Adrenal gland (tissue), 12 donors: ENCODE data around the gene UROC1. TPM values are rescaled to one million over a fixed set of nuclear protein-coding genes. Genes with fewer than 3 reads are reported as not detected.

Experiments used
- DNase-seq, 7 donors: peaks; one replicate each; pipeline ENCODE4 v3.0.0-alpha.2; 2019 to 2020
- H3K27ac ChIP-seq, 5 donors: fragments of 200-600 bp; sonication (generic) in 4 of 5; 1 replicate in 3 of 5; 2 replicates in 2 of 5; pipeline versions ENCODE4 v1.5.1 to v1.8.0; 2016 to 2020; ENCODE audit warnings: mild to moderate bottlenecking in 1 of 5
- H3K27me3 ChIP-seq: fragments of 200-600 bp; 2 replicates; pipeline ENCODE4 v1.8.0; 2021
- H3K36me3 ChIP-seq, 2 donors: fragments of 200-600 bp; replicated peaks in 1 of 2; 1 replicate in 1 of 2; 2 replicates in 1 of 2; pipeline versions ENCODE4 v1.5.1 to v1.8.0; 2018 to 2022
- H3K4me1 ChIP-seq, 2 donors: fragments of 200-600 bp; replicated peaks in 1 of 2; 1 replicate in 1 of 2; 2 replicates in 1 of 2; pipeline versions ENCODE4 v1.5.1 to v1.8.0; 2018 to 2021
- H3K4me3 ChIP-seq, 4 donors: fragments of 200-600 bp; sonication (generic) in 3 of 4; one replicate each; pipeline ENCODE4 v1.5.1; 2016 to 2018
- H3K9me3 ChIP-seq, 3 donors: fragments of 200-600 bp; sonication (generic) in 1 of 3; replicated peaks in 1 of 3; 1 replicate in 2 of 3; 2 replicates in 1 of 3; pipeline versions ENCODE4 v1.5.1 to v1.8.0; 2016 to 2021
- CTCF ChIP-seq, 6 experiments: fragments of 450-650 bp in 4 of 6; fragments of 200-600 bp in 2 of 6; sonication (generic) in 1 of 6; IDR thresholded peaks; 1 replicate in 5 of 6; 2 replicates in 1 of 6; pipeline versions ENCODE4 v1.5.1 to v1.8.0; 2016 to 2021; ENCODE audit warnings: antibody characterized with exemption in 6 of 6, mild to moderate bottlenecking in 2 of 6, moderate library complexity in 1 of 6
- POLR2A ChIP-seq, 2 donors: fragments of 450-650 bp; IDR thresholded peaks; one replicate each; pipeline ENCODE4 v1.6.1; 2017; ENCODE audit warnings: antibody characterized with exemption in 2 of 2, mild to moderate bottlenecking in 2 of 2, moderate library complexity in 1 of 2
- WGBS, 4 donors: extraction: QIAGEN DNeasy Blood & Tissue Kit in 2 of 4; methylation state at CpG; one replicate each; pipeline versions ENCODE4 v1.1.5 to v1.1.7; 2013 to 2017; 5-methylcytosine and 5-hydroxymethylcytosine counted together
- intact Hi-C, 2 donors: fragments of 100-400 bp; cut with DNase I; formaldehyde crosslinking; loops; one replicate each; pipeline versions ENCODE4 v1.14.1 to v1.15.0; 2022 to 2023
- polyA plus RNA-seq, 3 donors: library from polyadenylated mRNA; stranded (reverse); fragments of 200-250 nt in 2 of 3; fragments of 350-450 nt in 1 of 3; fragmentation: Illumina TruSeq in 1 of 3; extraction: RNeasy Lipid Tissue Mini Kit (QIAGEN cat#74804) in 1 of 3; gene quantifications; one replicate each; pipeline ENCODE4 v1.2.3, GENCODE V29; 2013 to 2014
- total RNA-seq, 9 donors: library from RNA; depleted of rRNA in 4 of 9; stranded (reverse); fragments of >200 nt in 4 of 9; fragments of 120-200 nt in 1 of 9; fragmentation: NEBNext Ultra II Directional in 1 of 9; extraction: Animal tissue kit (Norgen Biotek cat#: 25700) in 1 of 9; gene quantifications; one replicate each; pipeline versions ENCODE4 v1.1.0 to v1.2.4, GENCODE V29; 2013 to 2023
- donor health status: healthy with polysubstance abuse.
- donor health status: Bipolar disorder and iron deficiency.
- donor health status: DM: yes; HTN: yes; CAD: no.
- donor health status: DM: no; HTN: no; CAD: no.
- donor health status: DM: no; HTN: no; CAD: no.
- donor health status: DM: yes; HTN: yes; CAD: no.

The UROC1 gene
- total and polyA plus RNA-seq, 12 donors = under 0.01 to 0.22 (median 0.04) TPM; not detected in 8

- H3K4me3 ChIP-seq = no peak overlapping the region
- peaks cover 22% of the 10 kb centered on the region for H3K27me3 ChIP-seq
- no peaks in the 10 kb centered on the region for H3K36me3 ChIP-seq
- H3K4me1 ChIP-seq = no peaks in the 10 kb centered on the region
- WGBS, 4 donors = 43 to 56% (median 47%) methylated on average over 5 of the region's 5 CpGs
- intact Hi-C loops = no loop called here
- TF ChIP-seq POLR2A (IDR thresholded peaks at IDR 0.05) = no peak
- no peak for TF ChIP-seq CTCF (IDR thresholded peaks at IDR 0.05)
- H3K27ac ChIP-seq = no peak overlapping the region
- no peak for DNase-seq
- no peaks in the 10 kb centered on the region for H3K9me3 ChIP-seq
Observed at GRCh38 chr3:126538966-126539365, 21.4 kb upstream of the UROC1 start.

GRCh38 chr3:126538316-126538715 lies 20.7 kb upstream of the UROC1 start:
- 69 to 100% (median 87%) methylated on average over 1 to 9 of the region's 9 CpGs for WGBS, 4 donors
- Histone ChIP-seq H3K27me3 (peaks cover 22% of the 10 kb centered on the region), H3K4me1 (no peaks in the 10 kb centered on the region), H3K27ac (no peak overlapping the region), H3K9me3 (no peaks in the 10 kb centered on the region), H3K4me3 (no peak overlapping the region), H3K36me3 (no peaks in the 10 kb centered on the region)
- TF ChIP-seq CTCF (IDR thresholded peaks at IDR 0.05) (no peak), POLR2A (IDR thresholded peaks at IDR 0.05) (no peak)
- intact Hi-C loops = no loop called here
- DNase-seq = peak in 2 of 7 donors; percentile 3 to 11

GRCh38 chr3:126537730-126538281 lies 20.2 kb upstream of the UROC1 start:
- no peak overlapping the region for H3K27ac ChIP-seq
- H3K4me3 ChIP-seq = no peak overlapping the region
- H3K4me1 ChIP-seq = no peaks in the 10 kb centered on the region
- WGBS, 4 donors = 63 to 96% (median 68%) methylated on average over 6 to 10 of the region's 10 CpGs
- no peaks in the 10 kb centered on the region for H3K36me3 ChIP-seq
- no peaks in the 10 kb centered on the region for H3K9me3 ChIP-seq
- H3K27me3 ChIP-seq = peaks cover 18% of the 10 kb centered on the region
- intact Hi-C loops = no loop called here
- peak in 4 of 7 donors; percentile 14 to 79 (median 32) for DNase-seq
- no peak for TF ChIP-seq CTCF (IDR thresholded peaks at IDR 0.05)
- TF ChIP-seq POLR2A (IDR thresholded peaks at IDR 0.05) = no peak

- 78 to 91% (median 79%) methylated on average over 5 to 9 of the region's 9 CpGs for WGBS, 4 donors
Observed at GRCh38 chr3:126537116-126537729, 19.6 kb upstream of the UROC1 start.

More at GRCh38 chr3:126537116-126537729, 19.6 kb upstream of the UROC1 start:
- Histone ChIP-seq H3K4me1 (no peaks in the 10 kb centered on the region), H3K4me3 (no peak overlapping the region), H3K27ac (no peak overlapping the region), H3K9me3 (no peaks in the 10 kb centered on the region), H3K27me3 (peaks cover 13% of the 10 kb centered on the region), H3K36me3 (no peaks in the 10 kb centered on the region)
- no peak for TF ChIP-seq CTCF (IDR thresholded peaks at IDR 0.05)
- no peak for TF ChIP-seq POLR2A (IDR thresholded peaks at IDR 0.05)
- DNase-seq = peak in 2 of 7 donors; percentile 1 to 7
- intact Hi-C loops = no loop called here
